Activated CD4-positive, alpha-beta T cell treated with anti-CD3 and anti-CD28 coated beads, Interleukin-10, Interleukin-2, amounts not matched to agents 100 ng/mL and 50 ng/mL, durations not matched to agents 16 hours and 8 hours (primary cell): ENCODE results near the gene SH3GL1.

ENCODE experiments used
- DNase-seq: peaks from one replicate; pipeline ENCODE4 v3.0.0-alpha.2; 2020

Gene SH3GL1

DNA sequence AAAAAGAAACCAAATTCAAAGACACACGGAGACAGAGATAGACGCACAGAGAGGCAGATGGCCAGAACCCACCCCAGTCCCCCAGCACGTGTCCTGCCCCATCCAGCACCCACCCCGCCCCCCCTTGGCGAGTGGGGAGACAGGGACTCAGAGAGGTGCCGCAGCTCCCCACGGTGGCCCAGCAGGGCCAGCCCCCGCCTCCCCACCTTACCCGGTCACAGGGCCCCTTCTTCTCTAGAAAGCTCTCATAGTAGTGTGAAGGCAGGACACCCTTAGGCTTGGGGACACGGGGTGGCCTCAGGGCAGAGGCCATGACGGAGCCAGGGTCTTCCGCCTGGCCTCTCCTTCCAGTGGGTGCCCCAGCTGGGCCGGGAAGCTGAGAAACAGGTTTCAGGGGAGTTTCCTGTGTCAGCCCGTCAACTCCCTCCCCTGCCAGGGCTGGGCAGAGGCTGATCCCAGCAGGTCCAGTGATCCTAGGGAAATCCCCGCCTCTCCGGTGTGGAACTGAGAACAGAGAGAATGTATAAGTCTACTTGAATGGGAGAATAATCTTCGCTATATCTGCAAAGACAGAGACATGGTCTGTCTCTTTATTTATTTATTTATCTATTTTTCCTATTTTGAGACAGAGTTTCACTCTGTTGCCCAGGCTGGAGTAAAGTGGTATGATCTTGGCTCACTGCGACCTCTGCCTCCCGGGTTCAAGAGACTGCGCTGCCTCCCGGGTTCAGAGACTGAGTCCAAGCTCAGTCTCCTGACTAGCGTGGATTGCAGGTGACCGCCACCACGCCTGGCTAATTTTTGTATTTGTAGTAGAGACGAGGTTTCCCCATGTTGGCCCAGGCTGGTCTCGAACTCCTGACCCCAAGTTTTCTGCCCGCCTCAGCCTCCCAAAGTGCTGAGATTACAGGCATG, 61.6 kb downstream of the SH3GL1 start, which contains the start of gene STAP2:
Gene STAP2, minus strand, starts transcription at position 387 of the 915 bp plus-strand sequence. Its CDS starts 74 bp downstream, at position 313.
- no peak for DNase-seq

DNA sequence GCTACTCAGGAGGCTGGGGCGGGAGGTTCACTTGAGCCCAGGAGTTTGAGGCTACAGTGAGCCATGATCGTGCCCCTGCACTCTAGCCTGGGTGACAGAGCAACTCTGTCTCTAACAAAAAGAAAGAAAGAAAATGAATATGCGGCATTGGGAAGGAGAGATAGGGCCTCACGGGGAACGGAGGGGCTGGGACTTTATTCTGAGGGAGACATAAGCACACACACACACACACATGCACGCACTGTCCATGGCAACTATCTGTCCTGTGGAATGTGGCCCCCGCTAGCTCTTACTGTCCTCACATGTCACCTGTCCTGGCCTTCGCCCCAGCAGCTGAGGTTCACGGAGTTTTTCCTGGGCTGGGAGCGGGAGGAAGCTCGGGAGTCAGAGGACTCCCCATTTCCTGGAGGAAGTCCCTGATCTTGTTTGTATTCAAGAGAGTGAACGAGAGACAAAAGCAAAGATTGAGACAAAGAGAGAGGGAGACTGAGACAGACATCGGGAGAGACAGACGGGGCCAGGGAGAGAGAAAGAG, 62.4 kb downstream of the SH3GL1 start:
- no peak for DNase-seq

DNA sequence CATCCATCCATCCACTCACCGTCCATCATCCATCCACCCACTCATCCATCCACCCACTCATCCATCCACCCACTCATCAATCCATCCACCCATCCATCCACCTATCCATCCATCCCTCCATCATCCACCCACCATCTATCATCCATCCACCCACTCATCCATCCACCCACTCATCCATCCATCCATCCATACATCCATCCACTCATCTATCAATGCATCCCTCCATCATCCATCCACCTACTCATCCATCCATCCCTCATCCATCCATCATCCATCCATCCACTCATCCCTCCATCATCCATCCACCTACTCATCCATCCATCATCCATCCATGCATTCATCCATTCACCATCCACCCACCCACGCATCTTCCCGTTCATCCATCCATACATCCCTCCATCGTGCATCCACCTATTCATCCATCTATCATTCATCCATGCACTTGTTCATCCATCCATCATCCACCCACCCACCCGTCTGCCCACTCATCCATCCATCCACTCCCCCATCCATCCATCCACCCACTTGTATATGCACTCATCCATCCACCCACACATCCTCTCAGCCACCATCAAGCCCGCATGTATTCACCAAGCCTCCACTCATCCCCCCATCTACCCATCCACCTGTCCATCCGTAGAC, 65.3 kb downstream of the SH3GL1 start:
- DNase-seq = no peak

GRCh38 chr19:4329858-4330257, 70.5 kb downstream of the SH3GL1 start:
- no peak for DNase-seq

DNA sequence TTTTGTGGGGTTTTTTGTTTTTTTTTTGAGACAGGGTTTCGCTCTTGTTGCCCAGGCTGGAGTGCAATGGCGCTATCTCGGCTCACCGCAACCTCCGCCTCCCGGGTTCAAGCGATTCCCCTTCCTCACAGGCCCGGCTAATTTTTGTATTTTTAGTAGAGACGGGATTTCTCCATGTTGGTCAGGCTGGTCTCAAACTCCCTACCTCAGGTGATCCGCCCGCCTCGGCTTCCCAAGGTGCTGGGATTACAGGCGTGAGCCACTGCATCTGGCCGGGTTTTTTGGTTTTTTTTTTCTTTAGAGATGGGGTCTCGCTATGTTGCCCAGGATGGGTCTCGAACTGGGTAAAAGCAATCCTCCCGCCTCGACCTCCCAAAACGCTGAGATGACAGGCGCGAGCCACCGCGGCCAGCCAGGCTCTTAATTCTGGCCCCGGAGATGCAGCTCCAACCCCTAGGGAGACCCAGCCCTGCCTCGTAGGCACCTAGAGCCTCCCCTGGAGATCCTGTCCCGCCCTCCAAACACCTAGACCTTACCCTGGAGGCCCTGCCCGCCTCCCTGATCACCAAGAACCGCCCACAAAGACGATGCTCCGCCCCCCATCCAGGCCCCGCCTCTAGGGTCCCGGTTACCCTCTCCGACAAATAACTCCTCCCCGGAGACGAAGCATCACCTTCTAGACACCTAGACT, 71.2 kb downstream of the SH3GL1 start:
- peak; percentile 65 for DNase-seq

GRCh38 chr19:4328243-4328990, 71.9 kb downstream of the SH3GL1 start:
- DNase-seq = peak; percentile 98

GRCh38 chr19:4327877-4328242, 72.5 kb downstream of the SH3GL1 start:
- DNase-seq = no peak

- DNase-seq = peak; percentile 77
These were observed 73.0 kb downstream of the SH3GL1 start for GRCh38 chr19:4327252-4327876.

DNA sequence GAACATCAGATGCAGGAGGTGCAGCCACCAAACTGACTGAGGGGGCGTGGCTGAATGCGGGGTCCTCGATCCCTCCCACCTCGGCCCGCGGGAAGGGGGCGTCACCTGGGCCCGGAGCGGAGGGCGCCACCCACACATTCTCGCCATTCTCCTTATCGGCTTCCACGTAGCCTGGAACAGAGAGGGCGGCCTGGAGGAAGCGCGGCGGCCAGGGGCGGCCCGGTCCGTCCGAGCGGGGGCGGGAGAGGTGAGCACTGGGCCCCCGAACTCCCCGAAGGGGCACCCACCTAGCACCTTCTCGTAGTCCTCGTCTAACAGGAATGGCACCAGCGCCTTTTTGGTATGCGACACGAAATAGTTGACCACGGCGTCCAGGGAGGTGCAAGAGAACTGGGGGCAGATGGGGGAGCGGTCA, 73.5 kb downstream of the SH3GL1 start:
- no peak for DNase-seq

GRCh38 chr19:4326215-4326836, 74.0 kb downstream of the SH3GL1 start:
- DNase-seq = peak; percentile 21

- no peak for DNase-seq
These were observed 76.1 kb downstream of the SH3GL1 start for GRCh38 chr19:4324228-4324627.

DNA sequence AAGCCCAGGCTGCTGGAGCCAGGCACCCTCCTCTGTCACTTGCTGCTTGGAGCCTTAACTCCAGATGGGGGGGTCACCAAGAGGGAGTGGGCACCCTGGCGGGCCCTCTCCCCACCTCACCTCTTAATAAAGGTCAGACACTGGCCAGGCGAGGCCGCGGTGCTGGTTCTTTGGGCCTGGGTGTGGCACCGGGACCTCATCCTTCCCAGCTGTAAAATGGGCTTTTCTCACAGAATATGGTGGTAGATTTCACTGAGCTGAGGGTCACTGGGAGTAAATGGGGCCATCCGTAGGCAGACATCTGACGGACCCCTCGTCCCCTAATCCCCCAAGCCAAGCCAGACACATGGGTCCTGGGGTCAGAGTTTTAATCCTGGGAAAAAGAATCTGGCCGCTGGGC, 76.7 kb downstream of the SH3GL1 start:
- DNase-seq = no peak

DNA sequence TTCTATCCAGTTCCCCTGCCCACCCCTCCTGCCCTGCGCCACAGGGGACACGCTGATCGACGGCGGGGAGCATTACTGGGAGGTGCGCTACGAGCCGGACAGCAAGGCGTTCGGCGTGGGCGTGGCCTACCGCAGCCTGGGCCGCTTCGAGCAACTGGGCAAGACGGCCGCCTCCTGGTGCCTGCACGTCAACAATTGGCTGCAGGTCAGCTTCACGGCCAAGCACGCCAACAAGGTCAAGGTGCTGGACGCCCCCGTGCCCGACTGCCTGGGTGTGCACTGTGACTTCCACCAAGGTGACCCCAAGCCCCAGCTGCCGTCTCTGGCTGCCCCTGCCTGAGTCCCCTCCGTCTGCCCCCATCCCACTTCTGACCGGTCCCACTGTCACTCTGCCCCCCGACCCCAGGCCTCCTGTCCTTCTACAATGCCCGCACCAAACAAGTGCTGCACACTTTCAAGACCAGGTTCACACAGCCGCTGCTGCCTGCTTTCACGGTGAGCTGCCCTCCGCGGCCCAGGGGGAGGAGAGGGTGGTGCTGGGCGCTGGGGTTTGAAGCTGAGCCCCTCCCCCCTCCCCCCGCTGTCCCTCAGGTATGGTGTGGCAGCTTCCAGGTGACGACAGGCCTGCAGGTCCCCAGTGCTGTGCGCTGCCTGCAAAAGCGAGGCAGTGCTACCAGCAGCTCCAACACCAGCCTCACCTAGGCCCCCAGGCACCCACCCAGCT, 77.2 kb downstream of the SH3GL1 start:
- DNase-seq = no peak

GRCh38 chr19:4320419-4320818, 79.9 kb downstream of the SH3GL1 start:
- DNase-seq = no peak

DNA sequence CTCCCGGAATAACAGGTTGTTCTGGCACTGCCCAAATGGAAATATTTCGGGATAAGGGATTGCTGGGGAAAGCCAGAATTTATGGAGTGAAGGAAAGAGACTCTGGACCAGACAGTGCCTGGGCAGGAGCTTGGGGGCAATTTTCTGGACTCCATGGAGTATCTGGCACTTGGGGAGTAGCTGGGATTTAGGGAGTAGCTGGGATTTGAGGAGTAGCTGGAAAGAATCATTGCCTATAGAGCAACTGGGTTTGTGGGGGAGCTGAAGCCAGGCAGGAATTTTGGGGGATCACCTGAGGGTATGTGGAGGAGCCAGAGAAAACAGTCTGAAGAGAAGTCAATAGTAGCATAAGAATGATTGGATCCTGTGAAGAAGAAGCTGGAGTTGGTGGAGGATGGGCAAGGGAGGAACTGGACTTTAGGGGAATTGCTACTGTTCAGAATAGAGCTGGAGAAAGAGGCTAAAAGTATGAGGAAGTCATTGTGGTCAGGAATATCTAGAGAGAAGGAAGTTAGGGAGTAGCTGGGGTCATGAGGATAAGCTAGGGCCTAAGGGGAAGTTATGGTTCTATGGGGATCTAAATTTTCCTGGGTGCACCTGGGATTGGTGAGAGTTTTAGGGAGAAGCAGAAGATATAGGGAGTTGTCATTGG, 81.2 kb downstream of the SH3GL1 start:
- no peak for DNase-seq

GRCh38 chr19:4318460-4318859, 81.9 kb downstream of the SH3GL1 start:
- no peak for DNase-seq

- no peak for DNase-seq
These were observed 83.4 kb downstream of the SH3GL1 start for GRCh38 chr19:4316956-4317355.

DNA sequence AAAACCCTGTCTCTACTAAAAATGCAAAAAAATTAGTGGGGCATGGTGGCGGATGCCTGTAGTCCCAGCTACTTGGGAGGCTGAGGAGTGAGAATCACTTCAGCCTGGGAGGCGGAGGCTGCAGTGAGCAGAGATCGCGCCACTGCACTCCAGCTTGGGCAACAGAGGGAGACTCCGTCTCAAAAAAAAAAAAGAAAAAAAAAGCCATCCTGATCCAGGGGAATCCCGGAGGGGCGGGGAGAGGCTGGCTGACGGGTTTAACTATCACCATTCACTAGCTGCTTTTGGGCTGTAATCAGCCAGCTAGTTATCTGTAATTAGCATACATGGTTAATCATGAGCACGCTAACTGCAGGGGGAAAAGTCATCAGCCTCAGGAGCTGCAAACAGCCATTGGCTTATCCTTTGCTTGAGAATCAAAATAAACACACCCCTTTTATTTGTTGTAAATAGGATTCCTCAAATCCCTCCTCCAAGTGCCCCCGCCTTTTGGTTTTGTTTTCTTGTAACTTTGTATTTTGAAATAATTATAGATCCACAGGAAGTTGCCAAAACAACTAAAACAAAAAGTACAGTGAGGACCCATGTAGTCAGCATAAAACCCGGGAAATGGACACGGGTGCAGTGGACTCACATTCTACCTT, 86.4 kb downstream of the SH3GL1 start:
- no peak for DNase-seq
